Upper lobe of left lung (tissue), 6 donors: ENCODE results near the gene HEPACAM2. TPM values are rescaled to one million over a fixed set of nuclear protein-coding genes. Genes with fewer than 3 reads are reported as not detected.

ENCODE experiments used
- ATAC-seq, 2 donors: fragments of 200-7000 bp; cut with Tn5 transposase; one replicate each; pipeline ENCODE4 v1.9.1; 2022; ENCODE audit warnings: mild to moderate bottlenecking in 2 of 2, moderate library complexity in 2 of 2; ENCODE audit not compliant: low FRiP score in 2 of 2
- DNase-seq, 2 donors: peaks; one replicate each; pipeline ENCODE4 v3.0.0-alpha.2; 2019 to 2020
- H3K27ac ChIP-seq, 4 donors: fragments of 200-600 bp; sonication (generic); one replicate each; pipeline ENCODE4 v1.5.1; 2016 to 2019
- H3K27me3 ChIP-seq, 4 donors: fragments of 200-600 bp; sonication (generic); one replicate each; pipeline ENCODE4 v1.5.1; 2017 to 2019
- H3K36me3 ChIP-seq, 4 donors: fragments of 200-600 bp; sonication (generic); one replicate each; pipeline ENCODE4 v1.5.1; 2016 to 2019
- H3K4me1 ChIP-seq, 4 donors: fragments of 200-600 bp; sonication (generic); one replicate each; pipeline ENCODE4 v1.5.1; 2018 to 2019
- H3K4me3 ChIP-seq, 4 donors: fragments of 200-600 bp; sonication (generic); one replicate each; pipeline ENCODE4 v1.5.1; 2017 to 2019; ENCODE audit warnings: mild to moderate bottlenecking in 2 of 4, moderate library complexity in 1 of 4
- H3K9me3 ChIP-seq, 4 donors: fragments of 200-600 bp; sonication (generic); one replicate each; pipeline ENCODE4 v1.5.1; 2018 to 2019
- CTCF ChIP-seq, 6 experiments: fragments of 450-650 bp in 4 of 6; fragments of 200-600 bp in 2 of 6; sonication (generic) in 2 of 6; IDR thresholded peaks; one replicate each; pipeline ENCODE4 v1.5.1; 2016 to 2019; ENCODE audit warnings: antibody characterized with exemption in 6 of 6
- EP300 ChIP-seq, 4 donors: sonication (generic); formaldehyde crosslinking; IDR thresholded peaks; one replicate each; pipeline ENCODE4 v1.5.1; 2017; ENCODE audit warnings: antibody characterized with exemption in 4 of 4, control low read depth in 2 of 4
- POLR2A ChIP-seq, 4 donors: fragments of 450-650 bp; IDR thresholded peaks; one replicate each; pipeline ENCODE4 v1.5.1; 2016 to 2017; ENCODE audit warnings: antibody characterized with exemption in 4 of 4, mild to moderate bottlenecking in 2 of 4
- POLR2AphosphoS5 ChIP-seq, 2 donors: sonication (generic); formaldehyde crosslinking; IDR thresholded peaks; one replicate each; pipeline ENCODE4 v1.5.1; 2017; ENCODE audit warnings: antibody characterized with exemption in 2 of 2
- WGBS, 2 donors: methylation state at CpG; one replicate each; pipeline ENCODE4 v1.1.5; 2017 to 2018; 5-methylcytosine and 5-hydroxymethylcytosine counted together
- total RNA-seq, 6 donors: library from RNA; depleted of rRNA in 4 of 6; stranded (reverse); fragments of >200 nt in 4 of 6; gene quantifications; one replicate each; pipeline versions ENCODE4 v1.1.0 to v1.2.1, GENCODE V29; 2016 to 2021
- donor health status: DM: no; HTN: no; CAD: no; lungs with moderate emphysema.
- donor health status: DM: no; HTN: yes; CAD: no; lungs with severe emphysema.

Gene HEPACAM2
- total RNA-seq, 6 donors from 2014 or later, result 0.30 to 7.3 (median 0.30) TPM; not detected in 2

- Histone ChIP-seq H3K27me3 (no peaks in the 10 kb centered on the region), H3K4me1 (no peaks in the 10 kb centered on the region), H3K27ac (no peak overlapping the region), H3K4me3 (no peak overlapping the region), H3K9me3 (no peaks in the 10 kb centered on the region), H3K36me3 (no peaks in the 10 kb centered on the region)
- DNase-seq (no peak), ATAC-seq (no peak)
- WGBS, 2 donors, result 49 to 64% methylated on average over 3 of the region's 3 CpGs
- TF ChIP-seq POLR2A (IDR thresholded peaks at IDR 0.05) (no peak), EP300 (IDR thresholded peaks at IDR 0.05) (no peak), CTCF (IDR thresholded peaks at IDR 0.05) (no peak), POLR2AphosphoS5 (IDR thresholded peaks at IDR 0.05) (no peak)
These were observed 66.8 kb downstream of the HEPACAM2 start for GRCh38 chr7:93159490-93159889.

GRCh38 chr7:93156884-93157283 lies 69.4 kb downstream of the HEPACAM2 start:
- no peak for ATAC-seq
- 55 to 57% methylated on average over 1 of the region's 1 CpG for WGBS, 2 donors
- no peak for TF ChIP-seq POLR2A (IDR thresholded peaks at IDR 0.05)
- no peak for TF ChIP-seq CTCF (IDR thresholded peaks at IDR 0.05)
- TF ChIP-seq EP300 (IDR thresholded peaks at IDR 0.05), result no peak
- TF ChIP-seq POLR2AphosphoS5 (IDR thresholded peaks at IDR 0.05), result no peak

GRCh38 chr7:93150200-93150835 lies 76.0 kb downstream of the HEPACAM2 start:
- H3K27ac ChIP-seq, result no peak overlapping the region
- H3K27me3 ChIP-seq, result no peaks in the 10 kb centered on the region
- no peak overlapping the region for H3K4me3 ChIP-seq
- no peak for TF ChIP-seq POLR2A (IDR thresholded peaks at IDR 0.05)
- no peak for TF ChIP-seq POLR2AphosphoS5 (IDR thresholded peaks at IDR 0.05)
- TF ChIP-seq EP300 (IDR thresholded peaks at IDR 0.05), result no peak
- no peak for TF ChIP-seq CTCF (IDR thresholded peaks at IDR 0.05)
- DNase-seq, result no peak
- WGBS, 2 donors, result 85 to 91% methylated on average over 1 of the region's 1 CpG
- ATAC-seq, result peak in 1 of 2 donors; percentile 14
- peaks cover 20 to 22% (median 22%) of the 10 kb centered on the region in 4 donors for H3K4me1 ChIP-seq
- peaks cover 0 to 1% (median 0%) of the 10 kb centered on the region in 4 donors for H3K36me3 ChIP-seq
- no peaks in the 10 kb centered on the region for H3K9me3 ChIP-seq

More at GRCh38 chr7:93156884-93157283, 69.4 kb downstream of the HEPACAM2 start:
- Histone ChIP-seq H3K4me3 (no peak overlapping the region), H3K27me3 (no peaks in the 10 kb centered on the region), H3K4me1 (no peaks in the 10 kb centered on the region), H3K9me3 (no peaks in the 10 kb centered on the region), H3K36me3 (no peaks in the 10 kb centered on the region), H3K27ac (no peak overlapping the region)
- DNase-seq, result no peak

GRCh38 chr7:93148727-93149126 lies 77.5 kb downstream of the HEPACAM2 start:
- peak overlapping the region; percentile 37 to 83 (median 74) for H3K27ac ChIP-seq
- DNase-seq (no peak), ATAC-seq (no peak)
- peaks cover 7 to 17% (median 7%) of the 10 kb centered on the region in 4 donors for H3K36me3 ChIP-seq
- no peaks in the 10 kb centered on the region for H3K9me3 ChIP-seq
- TF ChIP-seq EP300 (IDR thresholded peaks at IDR 0.05) (no peak), POLR2A (IDR thresholded peaks at IDR 0.05) (no peak), CTCF (IDR thresholded peaks at IDR 0.05) (no peak), POLR2AphosphoS5 (IDR thresholded peaks at IDR 0.05) (no peak)
- H3K4me1 ChIP-seq, result peaks cover 20 to 24% (median 22%) of the 10 kb centered on the region in 4 donors
- peak overlapping the region in 1 of 4 donors; percentile 49 for H3K4me3 ChIP-seq
- WGBS, 2 donors, result 84 to 92% methylated on average over 3 of the region's 3 CpGs
- H3K27me3 ChIP-seq, result no peaks in the 10 kb centered on the region

- peaks cover 20 to 24% (median 22%) of the 10 kb centered on the region in 4 donors for H3K4me1 ChIP-seq
- H3K27ac ChIP-seq, result peak within 1 kb of the TSS; percentile 37 to 83 (median 74)
- H3K27me3 ChIP-seq, result no peaks in the 10 kb centered on the region
- H3K9me3 ChIP-seq, result no peaks in the 10 kb centered on the region
- H3K36me3 ChIP-seq, result peaks cover 7 to 23% (median 10%) of the 10 kb centered on the region in 4 donors
- H3K4me3 ChIP-seq, result peak within 1 kb of the TSS; percentile 4 to 55 (median 42)
- DNase-seq (no peak), ATAC-seq (peak in 1 of 2 donors; percentile 68)
- TF ChIP-seq POLR2AphosphoS5 (IDR thresholded peaks at IDR 0.05) (no peak), EP300 (IDR thresholded peaks at IDR 0.05) (no peak), POLR2A (IDR thresholded peaks at IDR 0.05) (peak in 1 of 4 donors; percentile 18), CTCF (IDR thresholded peaks at IDR 0.05) (no peak)
- WGBS, 2 donors, result 5 to 7% methylated on average over 2 of the region's 2 CpGs
These were observed 78.1 kb downstream of the HEPACAM2 start, which contains the start of gene SAMD9L for GRCh38 chr7:93148144-93148543. Gene SAMD9L (minus strand): TSS chr7:93148385. CDS start chr7:93135971, 12,414 bp downstream.
